GM19452 (cell line): ENCODE measurements around the gene RASAL2.
A peak's percentile ranks its signal among the peaks of the same experiment; 100 is the strongest.
"Not testable (repeated sequence)": the region's sequence is repeated elsewhere in the genome, so short reads cannot be mapped to it uniquely, and the experiment has no call there.

ENCODE experiments used
- ATAC-seq: cut with Tn5 transposase; IDR thresholded peaks from one replicate; pipeline ENCODE4 v1.9.1; 2021; ENCODE audit not compliant: unreplicated experiment

RASAL2 gene

DNA sequence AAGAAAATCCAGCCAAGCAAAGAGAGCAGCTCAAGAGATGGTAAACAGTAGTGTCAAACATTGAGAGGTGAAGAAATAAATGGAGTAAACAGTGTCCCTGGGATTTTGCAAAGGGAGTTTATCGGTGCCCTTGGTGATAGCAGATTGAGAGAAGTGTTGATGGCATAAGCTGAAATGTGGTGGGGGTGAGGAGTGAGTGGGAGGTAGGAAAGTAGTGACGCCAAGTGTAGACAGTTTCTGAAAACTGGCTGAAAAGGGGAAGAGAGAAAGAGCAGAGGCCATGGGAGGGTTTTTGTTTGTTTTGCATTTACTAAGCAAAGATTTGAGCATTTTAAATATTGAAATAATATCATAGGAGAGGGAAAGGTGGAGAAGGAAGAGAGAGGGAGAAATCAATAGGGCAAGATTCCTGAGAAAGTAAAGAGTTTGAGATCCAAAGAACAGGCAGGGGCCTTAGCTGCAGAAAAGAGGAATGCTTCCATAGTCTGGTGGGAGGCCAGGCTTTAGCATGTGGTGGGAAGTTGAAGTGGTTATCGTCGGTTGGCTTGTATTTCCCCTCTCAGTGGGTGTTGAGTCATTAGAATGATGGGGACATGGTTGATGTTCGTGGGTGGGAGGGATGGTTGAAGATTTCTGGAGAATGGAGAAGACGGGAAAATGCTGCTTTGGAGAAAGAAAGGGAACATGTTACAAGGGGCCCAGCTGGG lies 26.8 kb upstream of the RASAL2 start:
- ATAC-seq: peak; percentile 97

DNA sequence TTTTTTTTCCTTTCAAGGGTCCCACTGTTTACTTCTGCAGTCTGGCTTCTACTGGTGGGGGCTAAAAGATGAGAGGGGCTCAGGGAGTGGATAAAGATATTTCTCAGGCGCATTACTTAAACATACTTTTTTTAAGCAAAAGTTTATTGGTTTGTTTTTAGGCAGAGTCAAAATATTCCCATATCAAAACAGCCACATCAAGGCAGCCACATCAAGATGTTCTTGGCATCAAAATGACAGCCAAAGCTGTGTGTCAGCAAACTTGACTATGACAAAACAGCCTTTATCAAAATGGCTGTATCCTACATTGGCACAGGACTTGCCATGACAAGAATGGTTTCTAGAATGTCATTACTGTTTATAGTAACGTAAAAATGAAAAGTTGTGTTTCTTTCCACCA lies 22.1 kb upstream of the RASAL2 start:
- ATAC-seq: no peak

DNA sequence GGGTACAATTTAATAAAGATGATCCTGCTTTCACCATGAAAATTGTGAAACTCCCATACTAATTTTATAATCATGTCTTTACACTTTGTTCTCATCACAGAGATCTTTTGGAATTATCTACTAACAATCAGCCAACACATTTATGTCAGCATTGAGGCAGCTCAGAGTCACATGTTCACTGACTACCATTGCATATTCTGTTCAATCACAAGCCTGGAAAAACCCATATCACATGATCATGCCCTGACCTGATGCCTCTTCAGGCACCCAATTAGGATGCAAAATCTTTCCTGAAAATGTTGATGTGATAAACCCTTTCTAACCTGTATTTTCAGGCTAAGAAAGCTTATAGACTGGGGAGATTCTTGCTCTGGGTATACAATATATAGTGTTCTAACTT lies 21.6 kb upstream of the RASAL2 start:
- ATAC-seq: no peak

DNA sequence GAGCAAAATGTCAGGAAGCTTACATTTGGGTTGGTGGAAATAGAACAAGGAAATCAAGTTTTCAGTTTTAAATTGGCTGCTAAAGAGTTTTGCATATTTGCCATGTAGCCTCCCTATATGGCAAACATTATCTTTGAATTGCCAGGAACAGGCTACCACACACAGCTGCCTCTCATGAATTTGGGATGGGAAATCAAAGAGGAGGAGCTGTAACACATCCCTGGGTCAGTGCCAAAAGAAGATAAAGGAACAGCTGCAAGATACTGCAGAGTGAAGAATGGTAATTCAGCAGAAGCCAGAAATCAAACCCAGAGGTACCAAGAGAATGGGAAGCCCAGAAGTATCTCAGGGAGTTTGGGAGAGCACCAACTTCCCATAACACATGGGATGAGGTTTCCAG lies 18.6 kb upstream of the RASAL2 start:
- no peak for ATAC-seq

DNA sequence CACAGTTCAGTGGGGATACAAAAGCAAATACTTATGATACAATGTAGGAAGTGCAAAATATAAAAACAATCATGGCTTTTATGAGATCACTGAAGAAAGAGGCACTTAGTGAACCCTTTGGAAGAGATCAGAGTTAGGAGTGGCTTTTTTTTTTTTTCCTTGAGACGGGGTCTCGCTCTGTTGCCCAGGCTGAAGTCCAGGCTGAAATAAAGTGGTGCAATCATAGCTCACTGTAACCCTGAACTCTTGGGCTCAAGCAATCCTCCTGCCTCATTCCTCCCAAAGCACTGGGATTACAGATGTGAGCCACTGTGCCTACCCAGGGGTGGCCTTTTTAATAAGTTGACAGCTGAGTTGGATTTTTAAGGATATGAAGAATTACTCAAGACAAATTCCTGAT lies 17.3 kb upstream of the RASAL2 start:
- no peak for ATAC-seq

DNA sequence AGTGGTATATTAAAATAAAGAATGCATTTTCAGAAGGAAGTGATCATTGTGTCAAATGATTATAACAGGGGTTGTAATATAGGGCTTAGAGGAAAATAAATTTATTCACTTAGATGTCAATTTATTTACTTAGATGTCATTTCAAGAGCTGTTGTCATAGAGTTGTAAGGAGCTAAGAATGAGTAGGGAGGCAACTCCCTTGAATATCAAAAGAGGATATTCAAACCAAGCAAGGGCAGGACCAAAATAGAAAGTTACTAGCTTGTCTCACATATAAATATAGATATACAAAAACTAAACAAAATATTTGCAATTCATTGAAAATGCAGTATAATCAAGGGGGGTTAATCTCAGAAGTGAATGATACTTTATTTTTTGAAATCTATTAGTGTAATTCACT lies 16.0 kb upstream of the RASAL2 start:
- ATAC-seq: no peak

DNA sequence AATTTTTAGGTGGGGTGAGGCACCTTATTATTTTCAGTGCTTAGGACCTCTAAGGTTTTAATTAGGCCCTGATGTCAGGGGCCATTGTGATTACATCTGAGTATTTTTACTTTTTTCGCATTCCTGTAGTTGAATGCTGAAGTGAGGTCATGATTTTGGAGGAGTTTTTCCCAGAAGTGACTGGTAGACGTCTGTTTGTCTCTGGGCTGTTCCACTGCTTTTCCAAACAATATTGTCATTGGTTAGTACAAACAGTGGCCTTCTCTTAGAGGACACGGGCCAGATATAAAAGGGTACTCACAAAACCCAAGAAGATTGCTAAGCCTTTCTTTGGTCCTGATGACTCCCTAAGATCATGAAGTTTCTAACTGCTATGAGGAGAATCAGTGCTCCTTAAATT lies 7.6 kb upstream of the RASAL2 start:
- no peak for ATAC-seq

DNA sequence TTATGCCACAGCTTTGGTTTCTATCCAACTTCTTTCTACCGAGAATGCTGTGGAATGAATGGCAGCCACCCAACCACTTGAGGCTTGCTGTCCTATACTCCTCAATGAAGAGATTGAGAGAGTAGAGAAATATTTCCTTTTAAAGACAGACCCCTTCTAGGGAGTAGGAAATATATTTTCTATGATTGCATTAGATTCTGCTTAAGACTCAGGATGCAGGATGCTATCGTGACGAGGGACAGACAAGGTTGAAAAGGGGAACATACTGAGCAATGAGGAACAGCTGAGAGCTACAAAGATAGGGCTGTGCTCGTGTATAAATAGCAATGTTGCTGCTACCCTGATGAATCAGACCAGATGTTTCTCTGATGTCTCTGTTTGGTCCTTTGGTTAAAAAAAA lies 7.1 kb upstream of the RASAL2 start:
- no peak for ATAC-seq

DNA sequence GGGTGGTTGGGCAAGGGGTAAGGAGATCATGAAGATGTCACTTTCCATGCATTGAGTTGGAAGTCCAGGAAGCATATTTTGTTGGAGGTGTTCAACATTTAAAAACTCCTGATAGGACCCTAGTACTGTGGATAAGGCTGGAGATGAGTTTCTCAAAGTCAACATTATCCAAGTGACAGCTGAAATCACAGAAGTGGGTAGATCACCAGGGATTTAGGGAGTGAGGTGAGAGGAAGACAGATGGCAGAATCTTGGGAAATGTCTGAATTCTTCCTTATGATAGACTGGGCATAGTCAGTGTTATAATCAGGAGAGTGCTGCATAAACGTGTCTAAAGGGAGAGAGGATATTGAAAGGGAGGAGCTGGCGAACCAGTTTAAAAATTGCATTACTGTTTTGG lies 5.3 kb upstream of the RASAL2 start:
- no peak for ATAC-seq

DNA sequence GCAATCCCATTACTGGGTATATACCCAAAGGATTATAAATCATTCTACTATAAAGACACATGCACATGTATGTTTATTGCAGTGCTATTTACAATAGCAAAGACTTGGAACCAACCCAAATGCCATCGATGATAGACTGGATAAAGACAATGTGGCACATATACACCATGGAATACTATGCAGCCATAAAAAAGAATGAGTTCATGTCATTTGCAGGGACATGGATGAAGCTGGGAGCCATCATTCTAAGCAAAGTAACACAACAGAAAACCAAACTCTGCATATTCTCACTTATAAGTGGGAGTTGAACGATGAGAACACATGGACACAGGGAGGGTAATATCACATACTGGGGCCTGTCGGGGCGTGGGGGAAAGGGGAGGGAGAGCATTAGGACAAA lies 2.5 kb upstream of the RASAL2 start:
- not testable (repeated sequence) for ATAC-seq

DNA sequence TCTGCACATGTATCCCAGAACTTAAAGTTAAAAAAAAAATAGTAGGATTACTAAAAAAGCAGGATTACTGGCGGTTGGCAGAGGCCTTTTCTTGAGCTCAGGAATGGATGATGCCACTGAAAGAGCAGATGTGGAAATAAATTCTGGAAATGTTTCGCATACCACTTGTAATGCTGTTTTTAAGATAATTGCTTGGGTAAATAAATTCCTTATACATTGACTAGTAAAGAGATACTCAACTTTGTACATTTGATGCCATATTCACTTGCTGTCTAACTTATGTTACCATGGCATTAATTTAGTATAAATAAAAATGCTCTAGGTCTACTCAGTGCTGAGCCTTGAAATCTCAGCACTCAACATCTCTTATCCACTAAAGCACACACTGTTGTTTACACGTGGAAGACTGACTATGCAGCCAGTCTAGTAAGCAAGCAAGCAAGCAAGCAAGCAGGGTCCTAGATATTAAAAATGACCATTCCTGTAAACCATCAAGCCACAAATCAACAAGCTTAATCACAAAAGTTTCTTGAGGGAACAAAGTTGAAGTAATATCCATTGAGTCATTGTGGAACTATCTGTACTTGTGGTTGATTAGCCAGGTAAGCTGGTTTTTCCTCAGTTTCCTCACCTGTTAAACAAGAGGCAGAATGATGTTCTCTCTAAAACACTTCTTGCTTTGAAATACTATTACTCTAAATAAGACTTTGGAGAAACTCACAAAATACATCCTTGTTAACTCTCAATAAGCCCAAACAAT lies 1.7 kb upstream of the RASAL2 start:
- no peak for ATAC-seq

DNA sequence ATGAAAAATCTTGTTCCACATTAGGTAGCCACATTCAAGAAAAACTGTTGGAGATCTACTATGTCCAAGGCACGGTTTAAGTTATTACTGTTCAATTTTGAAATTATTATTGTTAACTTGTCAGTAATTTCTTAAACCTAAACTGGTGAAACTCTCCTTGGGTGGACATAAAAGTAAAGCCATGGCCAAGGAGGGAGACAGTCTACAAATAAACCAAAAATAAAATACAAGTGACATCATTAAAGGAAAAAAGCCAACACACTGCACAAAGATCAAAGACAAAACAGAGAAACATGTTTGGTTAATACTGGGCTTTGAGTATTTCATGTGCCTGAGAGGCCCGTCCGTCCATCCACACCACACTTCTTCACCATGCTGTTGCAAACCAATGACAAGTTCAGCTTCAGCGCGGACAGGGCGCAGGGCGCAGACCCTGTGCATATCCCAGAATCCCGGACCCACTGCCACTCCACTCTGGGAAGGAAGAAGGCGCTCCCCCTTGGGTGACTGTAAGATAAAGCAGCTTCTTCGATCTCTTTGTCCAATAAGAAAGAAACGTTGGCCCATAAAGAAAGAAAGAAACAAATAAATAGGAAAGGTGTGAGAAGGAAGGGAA lies 918 bp upstream of the RASAL2 start:
- ATAC-seq: no peak

DNA sequence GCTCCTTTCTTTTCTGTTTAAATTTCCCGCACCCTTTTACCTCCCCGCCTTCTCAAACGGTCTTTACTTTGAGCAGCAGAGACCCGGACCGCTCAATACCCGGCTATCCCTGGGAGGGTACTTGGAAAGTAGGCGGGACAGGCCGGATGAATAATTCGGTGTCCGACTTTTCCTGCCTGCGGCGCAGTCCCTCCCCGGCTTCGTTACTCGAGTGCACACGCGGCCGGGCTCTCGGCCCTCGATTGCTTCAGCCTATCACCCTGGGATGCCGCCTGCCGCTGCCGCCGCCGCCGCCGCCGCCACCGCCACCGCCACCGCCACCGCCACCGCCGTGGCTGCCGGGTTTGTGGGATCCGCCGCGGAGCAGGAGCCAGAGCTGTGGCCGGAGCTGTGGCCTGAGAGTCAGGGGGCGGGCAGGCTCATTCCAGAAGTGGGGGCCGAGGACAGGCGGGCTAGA lies 382 bp upstream of the RASAL2 start:
- peak; percentile 77 for ATAC-seq

DNA sequence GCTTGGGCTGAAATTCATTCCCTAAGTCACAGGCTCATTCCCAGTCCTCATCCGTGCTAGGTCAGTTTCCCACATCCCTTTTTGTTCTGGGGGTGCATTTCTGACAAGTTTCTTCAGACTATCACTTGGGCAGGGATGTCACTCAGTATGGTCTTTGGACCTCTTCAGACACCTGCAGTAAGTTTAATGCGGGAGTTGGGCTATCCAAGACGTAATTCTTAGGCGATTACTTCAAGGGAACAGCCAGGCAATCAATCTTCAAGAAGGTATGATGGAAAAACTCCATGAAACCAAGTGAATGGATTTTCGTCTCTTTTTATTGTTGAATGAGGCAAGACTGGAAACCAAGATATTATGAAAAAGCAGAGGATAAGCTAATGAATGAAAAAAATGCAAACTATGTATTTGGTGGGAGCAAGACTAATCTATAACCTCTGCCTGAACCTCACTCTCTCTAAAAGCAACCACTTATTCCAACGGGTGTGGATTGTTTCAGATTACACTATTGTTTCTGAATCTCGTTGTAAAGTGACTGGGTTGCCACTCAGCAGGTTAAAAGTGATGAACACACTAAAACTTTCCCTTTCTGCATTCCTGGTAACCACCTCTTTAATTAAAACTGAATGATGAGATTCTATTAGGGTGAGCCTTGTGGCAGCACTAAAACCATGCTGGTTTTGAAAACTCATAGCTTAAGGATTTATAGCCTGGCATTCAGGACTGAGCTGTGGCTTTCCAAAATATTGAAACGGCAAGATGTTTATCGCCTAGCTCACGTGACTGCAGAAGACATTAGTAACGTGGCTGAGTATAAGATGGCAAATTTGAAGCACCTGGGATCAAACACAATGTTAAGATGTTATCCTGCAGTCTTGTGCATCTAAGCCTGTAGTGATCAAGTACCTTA lies 1.1 kb downstream of the RASAL2 start:
- ATAC-seq: no peak

DNA sequence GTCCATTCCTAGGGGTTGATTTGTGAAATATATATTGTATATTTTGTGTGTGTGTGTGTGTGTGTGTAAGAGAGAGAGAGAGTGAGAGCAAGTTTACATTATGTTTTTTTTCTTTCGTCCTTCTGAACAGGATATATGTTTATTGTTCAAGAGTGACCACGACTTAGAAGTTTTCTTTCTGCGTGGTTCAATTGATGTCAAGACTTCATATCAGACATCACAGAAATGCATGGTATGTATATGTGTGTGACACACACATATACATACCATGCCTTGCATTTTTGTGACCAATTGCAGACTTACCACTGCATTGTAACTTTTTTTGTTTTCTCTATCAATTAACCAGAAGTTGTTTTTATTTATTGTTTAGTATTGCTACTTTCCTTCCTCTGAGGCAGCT lies 2.5 kb downstream of the RASAL2 start:
- no peak for ATAC-seq

DNA sequence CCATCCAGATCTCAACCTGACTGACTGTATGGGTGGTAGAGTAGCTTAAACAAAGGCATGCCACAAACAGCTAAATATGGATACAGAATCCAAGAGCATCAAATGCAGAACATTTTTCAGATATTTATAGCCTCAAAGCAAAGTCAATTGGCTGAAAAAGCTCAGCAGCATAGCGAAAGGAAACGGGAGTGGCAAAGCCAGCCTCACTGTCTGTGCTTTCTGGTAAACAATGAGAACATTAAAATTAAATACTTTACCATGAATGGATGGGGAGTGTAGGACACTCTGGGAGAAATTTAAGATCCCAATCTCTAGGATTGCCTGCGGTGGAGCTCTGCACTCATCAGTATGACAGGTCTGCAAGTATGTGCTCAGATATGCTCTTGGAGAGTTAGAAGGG lies 4.4 kb downstream of the RASAL2 start:
- no peak for ATAC-seq

DNA sequence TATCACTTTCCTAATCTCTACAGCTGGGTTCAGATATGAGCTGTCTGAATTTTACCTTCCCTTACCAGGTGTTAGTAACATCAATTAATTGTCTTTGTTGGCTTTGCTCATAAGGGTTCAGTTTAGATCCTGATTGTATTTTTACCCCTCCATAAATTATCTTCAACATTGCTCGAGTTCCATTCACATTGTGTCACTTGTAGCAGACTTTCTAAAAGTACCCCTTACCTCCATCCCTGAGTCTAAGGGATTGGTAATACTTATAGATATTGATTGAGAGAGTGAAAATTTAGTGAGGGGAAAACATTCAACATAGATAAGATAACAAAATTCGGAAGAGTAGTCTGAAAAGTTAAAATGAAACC lies 7.3 kb downstream of the RASAL2 start:
- ATAC-seq: no peak

DNA sequence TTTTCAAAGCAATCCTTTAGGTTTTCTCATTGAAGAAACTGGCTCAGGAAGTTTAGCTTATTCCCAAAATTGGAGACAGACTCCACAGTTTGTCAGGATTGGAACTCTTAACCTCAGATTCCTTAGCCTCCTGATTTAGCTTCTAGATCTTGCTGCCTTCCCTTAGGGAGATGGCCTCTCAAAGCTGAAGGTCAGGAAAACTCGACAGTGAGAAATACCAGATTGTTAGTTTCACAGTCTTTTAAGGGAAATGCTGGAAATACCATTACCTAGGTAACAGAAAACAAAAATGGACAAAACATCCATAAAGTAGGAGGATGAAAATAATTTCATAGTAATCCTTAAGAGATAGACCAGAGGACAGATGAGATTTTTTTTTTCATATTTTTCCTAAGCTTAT lies 7.8 kb downstream of the RASAL2 start:
- ATAC-seq: no peak

DNA sequence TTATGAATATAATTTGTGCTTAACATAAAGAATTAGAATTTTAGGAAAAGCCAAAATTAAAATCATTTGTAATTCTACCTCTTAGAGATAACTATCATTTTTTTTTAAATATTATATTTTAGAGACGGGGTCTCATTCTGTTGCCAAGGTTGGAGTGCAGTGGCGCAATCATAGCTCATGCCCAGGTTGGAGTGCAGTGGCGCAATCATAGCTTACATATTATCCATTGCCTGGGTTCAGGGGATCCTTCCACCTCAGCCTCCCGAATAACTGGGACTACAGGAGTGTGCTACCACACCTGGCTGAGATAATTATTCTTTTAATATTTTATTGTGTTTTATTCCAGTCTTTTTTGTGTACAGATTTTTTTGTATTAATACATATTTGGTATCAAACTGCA lies 8.3 kb downstream of the RASAL2 start:
- ATAC-seq: no peak

DNA sequence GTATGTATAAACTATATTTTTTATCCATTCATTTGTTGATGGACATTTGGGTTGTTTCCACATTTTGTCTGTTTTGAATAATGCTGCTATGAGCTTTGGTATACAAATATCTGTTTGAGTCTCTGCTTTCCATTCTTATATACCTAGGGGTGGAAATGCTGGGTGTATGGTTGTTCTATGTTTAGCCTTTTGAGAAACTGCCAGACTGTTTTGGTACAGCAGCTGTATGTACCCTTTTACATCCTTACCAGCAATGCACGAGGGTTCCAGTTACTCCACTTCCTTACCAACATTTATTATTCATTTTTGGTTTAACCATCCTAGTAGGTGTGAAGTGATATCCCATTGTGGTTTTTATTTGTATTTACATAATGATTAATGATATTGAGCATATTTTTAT lies 13.9 kb downstream of the RASAL2 start:
- no peak for ATAC-seq
